Measurements from ENCODE around the gene OR4M1.

- no peak for TF ChIP-seq POLR2AphosphoS5 (IDR thresholded peaks at IDR 0.05)
- TF ChIP-seq POLR2A (IDR thresholded peaks at IDR 0.05), result no peak
- TF ChIP-seq, protein P1, sequence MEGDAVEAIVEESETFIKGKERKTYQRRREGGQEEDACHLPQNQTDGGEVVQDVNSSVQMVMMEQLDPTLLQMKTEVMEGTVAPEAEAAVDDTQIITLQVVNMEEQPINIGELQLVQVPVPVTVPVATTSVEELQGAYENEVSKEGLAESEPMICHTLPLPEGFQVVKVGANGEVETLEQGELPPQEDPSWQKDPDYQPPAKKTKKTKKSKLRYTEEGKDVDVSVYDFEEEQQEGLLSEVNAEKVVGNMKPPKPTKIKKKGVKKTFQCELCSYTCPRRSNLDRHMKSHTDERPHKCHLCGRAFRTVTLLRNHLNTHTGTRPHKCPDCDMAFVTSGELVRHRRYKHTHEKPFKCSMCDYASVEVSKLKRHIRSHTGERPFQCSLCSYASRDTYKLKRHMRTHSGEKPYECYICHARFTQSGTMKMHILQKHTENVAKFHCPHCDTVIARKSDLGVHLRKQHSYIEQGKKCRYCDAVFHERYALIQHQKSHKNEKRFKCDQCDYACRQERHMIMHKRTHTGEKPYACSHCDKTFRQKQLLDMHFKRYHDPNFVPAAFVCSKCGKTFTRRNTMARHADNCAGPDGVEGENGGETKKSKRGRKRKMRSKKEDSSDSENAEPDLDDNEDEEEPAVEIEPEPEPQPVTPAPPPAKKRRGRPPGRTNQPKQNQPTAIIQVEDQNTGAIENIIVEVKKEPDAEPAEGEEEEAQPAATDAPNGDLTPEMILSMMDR (IDR thresholded peaks at IDR 0.05), result no peak
- no peak for TF ChIP-seq EP300 (IDR thresholded peaks at IDR 0.05)
Measured at GRCh38 chr14:19828314-19828713, 55.0 kb downstream of the OR4M1 start.
